ENCODE data around the gene EEA1.

GRCh38 chr12:92740411-92740810, 188.7 kb downstream of the EEA1 start:
- TF ChIP-seq CTCF (IDR thresholded peaks at IDR 0.05): no peak
- no peak for TF ChIP-seq POLR2A (IDR thresholded peaks at IDR 0.05)
